GM19240 (cell line): ENCODE results near the gene SOX8.
"Not testable (repeated sequence)": the region's sequence is repeated elsewhere in the genome, so short reads cannot be mapped to it uniquely, and the experiment has no call there.

Experiments used
- DNase-seq: peaks from one replicate; pipeline ENCODE4 v3.0.0; 2011; ENCODE audit warnings: low spot score; ENCODE audit not compliant: insufficient read length

Gene SOX8

DNA sequence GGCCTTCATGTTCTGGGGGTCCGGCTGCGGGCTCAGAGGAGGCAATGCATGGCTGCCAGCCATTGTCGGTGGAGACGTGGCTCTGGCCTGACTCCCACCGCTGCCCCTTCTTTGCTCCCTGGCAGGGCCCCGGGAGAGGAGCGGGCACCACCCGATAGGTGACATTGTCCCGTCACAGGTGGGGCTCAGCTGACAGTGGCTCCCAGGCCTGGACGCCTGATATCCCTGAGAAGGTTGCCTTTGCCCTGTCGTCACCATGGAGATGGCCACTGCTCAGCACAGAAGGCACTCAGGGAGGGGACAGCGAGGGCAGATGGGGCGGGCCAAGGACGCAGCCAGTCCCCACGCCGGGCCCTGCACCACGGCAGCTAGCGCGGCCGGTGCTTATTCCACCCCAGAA lies 42.6 kb downstream of the SOX8 start:
- DNase-seq: no peak

DNA sequence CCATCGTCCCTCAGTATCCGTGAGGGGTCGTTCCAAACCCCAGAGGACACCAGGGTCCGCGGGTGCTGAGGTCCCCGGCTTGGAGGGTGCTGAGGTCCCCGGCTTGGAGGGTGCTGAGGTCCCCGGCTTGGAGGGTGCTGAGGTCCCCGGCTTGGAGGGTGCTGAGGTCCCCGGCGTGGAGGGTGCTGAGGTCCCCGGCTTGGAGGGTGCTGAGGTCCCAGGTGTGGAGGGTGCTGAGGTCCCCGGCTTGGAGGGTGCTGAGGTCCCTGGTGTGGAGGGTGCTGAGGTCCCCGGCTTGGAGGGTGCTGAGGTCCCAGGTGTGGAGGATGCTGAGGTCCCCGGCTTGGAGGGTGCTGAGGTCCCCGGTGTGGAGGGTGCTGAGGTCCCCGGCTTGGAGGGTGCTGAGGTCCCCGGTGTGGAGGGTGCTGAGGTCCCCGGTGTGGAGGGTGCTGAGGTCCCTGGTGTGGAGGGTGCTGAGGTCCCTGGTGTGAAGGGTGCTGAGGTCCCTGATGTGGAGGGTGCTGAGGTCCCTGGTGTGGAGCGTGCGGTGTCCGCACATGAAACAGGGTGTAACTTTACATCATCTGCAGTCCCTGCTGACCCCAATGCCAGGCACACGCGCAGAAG lies 43.7 kb downstream of the SOX8 start:
- DNase-seq: not testable (repeated sequence)

DNA sequence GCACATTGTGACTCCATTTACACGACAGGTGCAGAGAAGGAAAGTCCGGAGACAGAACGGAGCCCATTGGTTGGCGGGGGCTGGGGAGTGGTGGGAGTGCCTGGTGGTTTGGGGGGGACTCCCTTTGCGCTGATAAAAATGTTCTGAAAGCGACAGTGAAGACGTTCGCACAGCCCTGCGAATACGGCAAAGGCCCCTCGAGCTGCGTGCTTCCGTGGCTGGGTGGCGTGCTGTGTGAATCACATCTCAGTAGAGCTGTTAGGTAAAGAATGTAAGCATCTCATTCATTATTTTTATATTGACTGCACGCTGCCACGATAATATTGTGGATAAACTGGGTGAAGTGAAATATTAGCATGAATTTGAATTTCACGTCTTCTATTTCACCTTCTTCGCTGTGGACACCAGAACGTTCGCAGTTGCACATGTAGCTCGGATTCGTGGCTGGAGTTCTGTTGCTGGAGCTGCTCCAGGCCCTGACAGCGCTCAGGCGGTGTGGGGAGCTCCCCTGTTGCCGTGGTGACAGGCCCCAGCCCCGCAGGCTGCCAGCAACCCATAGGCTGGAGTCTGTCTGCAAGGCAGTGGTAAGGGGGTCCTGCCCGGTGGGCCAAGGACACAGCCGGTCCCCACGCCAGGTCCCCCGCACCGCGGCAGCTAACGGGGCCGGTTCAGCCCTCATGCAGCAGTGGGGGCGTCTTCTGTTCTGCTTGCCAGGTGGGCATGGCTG lies 44.6 kb downstream of the SOX8 start:
- no peak for DNase-seq

DNA sequence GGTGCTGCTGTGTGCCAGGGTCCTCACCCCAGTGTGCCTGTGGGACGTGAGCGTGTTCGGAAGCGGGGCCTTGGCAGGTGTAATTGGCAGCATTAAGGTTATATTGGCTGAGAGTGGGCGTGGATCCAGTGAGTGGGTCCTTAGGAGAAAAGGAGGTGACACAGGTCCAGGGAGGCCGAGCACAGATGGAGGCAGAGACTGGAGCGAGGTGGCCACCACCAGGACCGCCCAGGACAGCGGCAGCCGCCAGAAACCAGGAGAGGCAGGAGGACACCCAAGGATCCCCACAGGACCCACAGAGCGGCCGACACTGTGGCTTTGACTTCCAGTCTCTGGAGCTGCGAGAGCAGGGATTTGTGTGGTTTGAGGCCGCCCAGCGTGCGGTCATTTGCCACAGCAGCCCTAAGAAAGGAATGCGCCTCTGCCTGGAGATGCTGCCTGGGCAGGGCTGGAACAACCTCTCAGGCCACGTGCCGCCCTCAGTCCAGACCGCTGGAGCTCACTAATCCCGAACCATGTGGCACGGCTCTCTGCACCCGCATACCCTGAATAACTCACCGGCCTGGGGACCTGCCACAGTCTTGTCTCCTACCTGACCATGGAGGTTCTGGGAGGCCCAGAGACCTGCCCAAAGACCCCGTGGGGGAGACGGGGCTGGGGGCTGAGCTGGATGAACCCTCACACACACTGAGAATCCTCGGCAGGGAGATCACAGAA lies 45.4 kb downstream of the SOX8 start:
- DNase-seq: no peak

DNA sequence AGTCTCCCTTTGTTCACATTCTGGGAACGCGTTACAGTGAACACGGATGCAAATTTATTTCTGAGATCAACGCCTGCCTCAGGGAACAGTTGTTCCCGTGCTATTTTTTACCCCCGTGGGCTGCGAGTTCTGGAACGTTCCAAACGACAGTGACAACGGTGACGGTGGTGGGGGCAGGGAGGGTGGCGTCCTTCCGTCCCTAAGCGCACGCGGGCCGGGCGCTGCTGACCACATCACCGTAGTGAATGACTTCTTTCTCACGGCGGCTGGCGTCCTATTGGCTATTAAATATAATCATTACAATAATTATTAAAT lies 45.9 kb downstream of the SOX8 start:
- no peak for DNase-seq

DNA sequence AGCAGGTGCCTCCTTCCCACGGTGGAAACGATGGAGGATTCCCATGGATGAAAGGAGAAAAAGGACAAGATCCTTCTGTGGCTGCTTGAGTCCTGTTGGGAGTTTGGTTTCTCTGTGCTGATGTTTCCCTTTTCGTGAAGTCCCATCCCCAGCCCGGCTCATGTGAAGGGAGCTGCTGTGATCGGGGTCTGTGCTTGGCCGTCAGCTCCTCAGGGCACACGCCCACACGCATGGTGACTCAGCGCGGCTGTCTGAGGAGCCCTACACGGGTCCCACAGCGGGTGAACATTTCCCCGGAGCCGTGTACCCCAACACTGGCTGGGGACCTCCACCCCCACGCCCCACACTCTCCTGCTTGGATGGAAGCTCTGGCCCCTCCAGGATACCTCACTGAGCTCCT lies 46.5 kb downstream of the SOX8 start:
- no peak for DNase-seq

DNA sequence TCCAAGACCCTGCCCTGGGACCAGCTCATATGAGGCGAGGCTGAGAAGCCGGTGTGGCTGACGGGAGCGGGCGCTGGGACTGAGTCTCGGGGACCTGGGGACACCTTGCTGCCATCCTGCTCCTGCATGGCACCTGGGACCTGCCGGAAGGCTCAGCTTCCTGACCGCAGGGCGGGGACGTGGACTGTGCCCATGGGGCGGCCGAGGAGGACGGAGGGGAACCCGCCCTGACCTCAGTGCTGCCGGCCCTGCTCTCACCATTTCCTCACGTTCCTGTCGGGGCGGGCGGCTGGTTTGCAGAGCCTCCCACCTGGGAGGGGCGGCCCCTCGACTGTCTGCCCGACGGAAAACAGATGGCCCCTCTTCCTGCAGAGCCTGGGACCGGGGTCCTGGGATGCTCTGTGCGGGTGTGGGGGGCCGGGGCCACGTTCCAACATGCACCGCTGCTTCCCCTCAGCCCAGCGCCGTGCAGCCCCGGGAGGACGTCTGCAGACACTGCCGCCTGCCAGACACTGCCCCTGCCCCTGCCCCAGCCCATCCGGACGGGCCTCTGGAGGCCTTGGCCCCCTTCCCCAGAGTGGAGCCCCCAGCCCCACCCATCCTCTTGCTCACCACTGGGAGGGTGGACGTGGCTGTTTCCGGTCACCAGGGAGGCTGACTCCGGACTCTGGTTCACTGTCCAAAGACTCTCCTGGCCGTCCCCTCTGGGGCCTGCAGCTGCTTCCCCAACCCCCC lies 47.1 kb downstream of the SOX8 start:
- DNase-seq: no peak

DNA sequence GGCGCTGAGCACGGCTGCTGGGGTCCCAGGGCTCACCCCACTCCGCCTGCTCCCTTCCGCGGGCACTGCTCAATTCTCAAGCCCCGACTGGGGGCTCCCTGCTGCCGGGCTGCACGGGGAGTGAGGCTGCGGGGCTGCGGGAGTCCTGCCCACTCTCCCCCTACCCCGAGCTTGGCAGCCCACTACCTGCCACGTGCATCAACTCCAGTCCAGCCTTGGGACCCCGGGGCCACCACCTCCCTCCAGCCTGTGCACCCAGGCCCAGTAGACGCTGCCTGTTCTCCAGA lies 47.6 kb downstream of the SOX8 start:
- DNase-seq: no peak

DNA sequence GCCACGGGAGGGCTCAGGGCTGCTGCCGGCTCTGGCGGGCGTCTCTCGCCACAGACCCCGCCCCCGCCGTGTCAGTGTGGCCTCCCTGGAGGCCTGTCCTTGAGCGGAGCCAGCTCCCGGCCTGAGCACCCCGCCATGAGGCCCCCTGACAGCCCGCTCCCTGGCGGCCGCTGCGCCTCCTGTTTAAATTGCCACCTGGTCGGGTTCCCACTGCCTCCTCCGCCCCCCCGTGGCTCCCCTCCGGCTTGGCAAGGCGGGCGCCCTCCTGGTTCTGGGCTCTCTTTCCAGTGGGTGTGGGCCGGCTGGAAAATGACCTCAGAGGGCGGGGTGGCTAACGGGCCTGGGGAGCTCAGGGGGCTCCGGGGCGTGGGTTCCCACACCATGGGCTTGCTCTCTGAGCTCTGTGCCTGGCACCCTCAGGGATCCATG lies 48.9 kb downstream of the SOX8 start:
- DNase-seq: no peak

DNA sequence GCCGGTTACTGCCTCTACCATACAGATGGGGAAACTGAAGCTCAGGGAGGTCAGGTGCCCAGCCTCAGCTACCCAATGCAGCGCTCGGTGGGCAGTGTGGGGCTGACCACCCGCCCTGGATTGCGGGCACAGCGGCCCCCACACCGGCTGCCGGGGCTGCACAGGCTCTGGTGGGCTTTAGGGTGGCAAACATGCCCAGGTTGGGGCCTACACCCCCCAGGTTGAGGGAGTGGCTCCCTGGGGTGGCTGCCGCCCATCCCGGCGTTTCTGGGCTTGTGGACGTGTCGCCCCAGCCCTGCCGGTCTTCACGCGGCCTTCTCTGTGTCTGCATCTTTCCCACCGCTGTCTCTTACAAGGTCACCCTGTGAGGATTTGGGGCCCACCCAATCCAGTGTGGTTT lies 50.1 kb downstream of the SOX8 start:
- no peak for DNase-seq

DNA sequence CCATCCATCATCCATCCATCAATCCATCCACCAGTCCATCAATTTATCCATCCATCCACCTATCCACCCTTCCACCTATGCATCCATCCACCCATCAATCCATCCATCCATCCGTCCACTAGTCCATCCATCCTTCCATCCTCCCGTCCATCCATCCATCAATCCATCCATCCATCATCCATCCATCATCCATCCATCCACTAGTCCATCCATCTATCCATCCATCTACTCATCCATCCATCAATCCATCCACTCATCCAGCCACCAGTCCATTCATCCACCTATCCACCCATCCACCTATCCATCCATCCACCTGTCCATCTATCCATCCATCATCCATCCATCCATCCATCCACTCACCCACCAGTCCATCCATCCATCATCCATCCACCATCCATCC lies 51.0 kb downstream of the SOX8 start:
- DNase-seq: no peak

DNA sequence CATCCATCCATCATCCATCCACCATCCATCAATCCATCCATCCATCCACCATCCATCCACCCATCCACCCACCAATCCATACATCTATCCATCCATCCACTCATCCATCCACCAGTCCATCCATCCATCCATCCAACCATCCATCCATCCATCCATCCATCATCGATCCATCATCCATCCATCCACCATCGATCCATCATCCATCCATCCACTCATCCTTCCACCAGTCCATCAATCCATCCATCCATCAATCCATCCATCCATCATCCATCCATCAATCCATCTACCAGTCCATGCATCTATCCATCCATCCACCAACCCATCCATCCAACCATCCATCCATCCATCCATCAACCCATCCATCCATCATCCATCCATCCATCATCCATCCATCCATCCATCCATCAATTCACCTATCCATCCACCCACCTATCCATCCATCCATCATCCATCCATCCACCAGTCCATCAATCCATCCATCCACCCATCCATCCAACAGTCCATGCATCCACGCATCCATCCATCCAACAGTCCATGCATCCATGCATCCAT lies 51.6 kb downstream of the SOX8 start:
- DNase-seq: no peak

DNA sequence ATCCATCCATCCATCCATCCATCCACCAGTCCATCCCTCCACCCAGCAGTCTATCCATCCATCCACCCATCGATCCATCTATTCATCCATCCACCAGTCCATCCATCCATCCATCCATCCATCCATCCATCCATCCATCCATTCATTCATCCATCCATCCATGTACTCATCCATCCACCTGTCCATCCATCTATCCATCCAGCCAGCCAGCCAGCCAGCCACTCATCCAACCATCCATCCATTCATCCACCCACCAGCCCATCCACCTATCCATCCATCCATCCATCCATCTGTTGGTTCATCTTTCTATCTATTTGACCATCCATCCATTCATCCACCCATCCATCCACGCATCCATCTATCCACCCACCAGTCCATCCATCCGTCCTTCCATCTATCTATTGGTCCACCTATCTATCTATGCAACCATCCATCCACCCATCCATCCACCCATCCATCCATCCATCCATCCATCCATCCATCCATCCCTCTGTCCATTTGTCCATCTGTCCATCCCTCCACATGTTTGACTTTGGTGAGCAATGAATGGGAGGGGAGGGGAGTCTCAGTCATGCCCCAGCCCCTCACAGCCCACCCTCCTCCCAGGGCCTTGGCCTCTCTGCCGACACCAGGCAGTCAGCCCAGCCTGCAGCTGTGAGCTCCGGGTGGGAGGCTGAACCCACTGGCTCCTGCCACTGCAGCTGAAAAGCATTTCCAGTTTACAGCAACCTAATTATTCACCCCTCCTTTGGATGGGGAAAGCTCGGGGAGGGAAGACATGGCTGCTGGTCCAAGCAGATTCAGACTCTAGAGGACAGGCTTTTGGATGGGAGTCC lies 52.9 kb downstream of the SOX8 start:
- no peak for DNase-seq

DNA sequence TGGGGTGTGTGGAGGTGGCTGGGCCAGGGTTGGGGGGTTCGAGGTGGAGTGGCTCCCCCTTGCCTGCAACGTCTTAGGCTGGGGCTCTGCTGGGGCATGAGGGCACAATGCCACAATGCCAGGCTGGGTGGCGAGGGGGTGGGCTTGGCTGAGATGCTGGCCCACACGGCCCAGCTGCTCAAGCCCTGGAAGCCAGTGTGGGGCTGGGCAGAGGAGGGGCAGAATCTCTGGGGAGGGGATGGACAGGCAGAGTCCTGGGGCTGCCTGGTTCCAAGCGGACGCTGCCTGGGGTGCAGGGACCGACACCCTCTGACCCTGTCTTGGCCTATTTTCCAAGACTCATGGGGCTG lies 53.5 kb downstream of the SOX8 start:
- no peak for DNase-seq

DNA sequence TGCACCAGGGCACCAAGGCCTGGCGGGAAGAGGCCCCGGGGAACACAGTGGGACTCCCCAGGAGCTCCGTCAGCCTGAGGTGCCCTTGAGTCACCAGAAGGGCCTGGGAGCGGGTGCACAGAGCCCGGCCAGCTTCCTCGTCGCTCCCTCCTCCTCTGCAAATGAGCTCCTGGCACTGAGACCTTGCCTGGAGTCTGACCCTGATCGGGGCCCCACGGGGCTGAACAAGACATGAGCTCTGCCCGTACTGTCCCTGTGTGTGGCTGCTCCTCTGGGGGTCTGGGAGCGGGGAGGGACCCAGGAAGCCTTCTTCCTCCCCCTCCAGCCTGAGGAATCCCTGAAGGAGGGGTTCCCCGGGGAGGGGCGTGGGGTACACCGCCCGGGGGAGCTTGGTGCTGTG lies 54.6 kb downstream of the SOX8 start:
- DNase-seq: no peak
